HG03103 (cell line): ENCODE results near the gene PARP4.
"Not testable (repeated sequence)": the region's sequence is repeated elsewhere in the genome, so short reads cannot be mapped to it uniquely, and the experiment has no call there.

Experiments used
- ATAC-seq: cut with Tn5 transposase; IDR thresholded peaks from one replicate; pipeline ENCODE4 v1.9.1; 2021; ENCODE audit warnings: low read depth; ENCODE audit not compliant: unreplicated experiment

Gene PARP4

GRCh38 chr13:24506698-24507335 is 5.8 kb downstream of the PARP4 start:
- no peak for ATAC-seq

DNA sequence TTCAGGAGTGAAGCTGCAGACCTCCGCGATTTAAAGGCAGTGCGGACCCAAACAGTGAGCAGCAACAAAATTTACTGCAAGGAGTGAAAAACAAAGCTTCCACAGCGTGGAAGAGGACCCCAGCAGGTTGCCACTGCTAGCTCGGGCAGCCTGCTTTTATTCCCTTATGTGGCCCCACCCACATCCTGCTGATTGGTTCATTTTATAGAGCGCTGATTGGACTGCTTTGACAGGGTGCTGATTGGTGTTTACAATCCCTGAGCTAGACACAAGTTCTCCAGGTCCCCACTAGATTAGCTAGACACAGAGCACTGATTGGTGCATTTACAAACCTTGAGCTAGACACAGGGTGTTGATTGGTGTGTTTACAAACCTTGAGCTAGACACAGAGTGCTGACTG is 6.3 kb downstream of the PARP4 start:
- not testable (repeated sequence) for ATAC-seq

- no peak for ATAC-seq
Observed at GRCh38 chr13:24505756-24506155, 6.8 kb downstream of the PARP4 start.

DNA sequence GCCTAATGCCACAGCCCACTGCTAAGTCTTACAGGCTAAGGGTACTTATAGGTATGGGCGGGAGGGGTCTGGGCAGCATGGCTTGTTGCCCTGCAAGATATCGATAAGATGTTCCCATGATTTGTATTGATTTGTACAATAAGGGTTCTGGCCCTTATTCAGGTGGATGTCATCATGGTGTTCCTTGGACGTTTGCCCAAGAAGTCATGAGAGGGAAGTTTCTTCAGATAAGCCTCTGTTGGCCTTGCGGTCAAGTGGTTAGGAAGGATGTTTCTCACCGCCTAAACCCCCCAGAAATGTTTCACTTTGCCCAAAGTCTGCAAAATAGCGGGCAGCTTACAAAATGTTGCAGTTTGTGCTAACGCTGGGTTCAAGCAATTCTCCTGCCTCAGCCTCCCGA is 7.3 kb downstream of the PARP4 start:
- ATAC-seq = no peak

DNA sequence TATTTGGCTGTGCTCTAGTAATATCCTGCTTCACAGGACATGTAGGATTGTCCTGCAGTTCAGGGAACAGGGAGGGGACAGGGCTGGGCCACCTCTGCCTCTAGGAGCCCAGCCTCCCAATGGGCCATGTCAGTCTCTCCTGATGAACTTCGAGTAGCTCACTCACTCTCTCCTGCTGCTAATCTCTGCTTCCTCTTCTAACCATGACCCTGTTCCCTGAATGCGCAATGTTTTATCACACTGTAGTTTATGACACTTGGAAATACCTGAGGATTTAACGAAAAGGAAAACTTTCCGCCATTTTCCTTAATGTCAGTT is 9.2 kb downstream of the PARP4 start:
- ATAC-seq = no peak

- no peak for ATAC-seq
Observed at GRCh38 chr13:24502533-24503378, 9.8 kb downstream of the PARP4 start.

GRCh38 chr13:24500977-24501376 is 11.6 kb downstream of the PARP4 start:
- ATAC-seq = no peak

- ATAC-seq = no peak
Observed at GRCh38 chr13:24497742-24498141, 14.8 kb downstream of the PARP4 start.

GRCh38 chr13:24496295-24496694 is 16.3 kb downstream of the PARP4 start:
- ATAC-seq = not testable (repeated sequence)

DNA sequence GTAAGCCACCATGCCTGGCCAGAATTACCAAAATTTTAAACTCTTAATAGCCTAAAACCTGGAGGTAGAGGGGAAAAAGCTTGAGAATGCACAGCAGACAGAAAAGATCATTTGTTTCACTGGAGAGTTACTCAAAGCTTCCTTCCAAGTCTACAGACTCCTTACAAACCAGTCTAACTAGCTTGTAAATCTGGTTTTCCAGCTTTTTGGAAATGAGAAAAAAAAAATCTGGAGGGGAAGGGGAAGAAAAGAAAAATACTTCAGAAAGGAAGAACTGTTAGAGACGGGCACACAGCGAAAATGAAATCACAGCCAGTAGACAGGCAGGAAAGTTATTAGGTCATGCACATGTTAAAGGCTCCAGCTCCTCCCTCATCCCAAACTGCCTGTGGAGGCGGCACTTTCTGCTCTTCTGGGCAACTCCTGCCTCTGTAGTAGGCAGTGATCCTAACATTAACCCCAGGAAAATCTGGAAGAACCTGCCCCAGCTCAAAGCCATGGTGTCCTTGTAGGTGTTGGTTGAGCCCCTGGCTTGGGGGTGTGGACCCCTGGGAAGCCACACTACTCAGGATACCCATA is 17.3 kb downstream of the PARP4 start:
- ATAC-seq = no peak

DNA sequence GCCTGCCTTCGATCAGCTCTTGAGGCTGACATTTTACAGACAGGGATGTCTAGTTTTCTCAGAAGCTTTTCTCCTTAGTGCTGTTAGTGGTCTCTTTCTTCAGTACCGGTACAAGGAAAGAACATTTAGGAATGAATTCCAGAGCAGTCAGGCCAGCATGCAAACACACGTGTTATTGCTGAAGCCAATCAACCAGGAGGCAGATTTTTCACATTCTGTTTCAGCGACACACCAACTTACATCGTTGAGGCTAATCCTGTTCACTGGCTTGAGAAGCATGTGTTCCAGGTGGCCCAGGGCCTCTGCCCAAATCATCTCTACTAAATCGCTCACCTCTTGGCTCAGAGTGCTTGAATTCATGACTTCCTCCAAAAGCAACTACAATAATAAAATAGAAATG is 19.2 kb downstream of the PARP4 start:
- ATAC-seq = no peak

- ATAC-seq = no peak
Observed at GRCh38 chr13:24491845-24492244, 20.7 kb downstream of the PARP4 start.

DNA sequence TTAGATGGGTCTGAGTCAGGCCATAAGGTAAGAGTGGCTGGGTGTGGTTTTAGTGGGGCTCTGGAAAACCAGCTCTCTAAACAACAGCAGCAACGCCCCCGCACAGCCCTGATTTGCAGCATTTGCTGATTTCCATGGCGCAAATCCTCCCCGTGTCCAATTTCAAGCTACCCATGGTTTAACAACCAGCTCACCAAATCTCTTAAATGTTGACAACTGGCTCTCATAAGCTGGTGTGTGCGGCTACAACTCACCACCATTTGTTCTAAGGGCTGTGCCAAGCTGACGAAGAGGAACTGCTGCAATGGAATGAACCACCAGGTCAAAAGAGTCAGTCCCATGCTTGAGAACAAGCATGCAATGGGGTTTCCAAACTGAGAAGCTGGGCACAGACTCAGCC is 22.9 kb downstream of the PARP4 start:
- ATAC-seq = no peak

- ATAC-seq = not testable (repeated sequence)
Observed at GRCh38 chr13:24488092-24488491, 24.5 kb downstream of the PARP4 start.

GRCh38 chr13:24486017-24486657 is 26.4 kb downstream of the PARP4 start:
- ATAC-seq = not testable (repeated sequence)

GRCh38 chr13:24473686-24474085 is 38.9 kb downstream of the PARP4 start:
- no peak for ATAC-seq

DNA sequence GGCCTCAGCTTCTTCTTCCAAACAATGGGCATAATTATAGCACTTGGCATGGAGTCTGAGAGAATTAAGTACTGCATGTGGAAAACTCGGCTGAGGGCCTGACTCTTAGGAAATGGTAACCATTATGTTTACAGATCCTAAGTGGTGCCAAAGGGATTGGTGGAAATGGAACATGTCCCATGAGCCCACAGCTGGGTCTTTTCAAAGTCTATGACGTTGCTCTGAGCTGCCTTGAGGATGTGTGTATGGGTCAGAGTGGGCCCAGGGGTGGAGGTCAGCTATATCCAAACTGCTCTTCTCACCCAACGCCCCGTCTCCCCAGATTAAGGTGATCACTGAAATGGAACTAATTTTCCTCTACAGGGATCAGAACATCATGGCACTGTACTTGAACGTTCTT is 40.4 kb downstream of the PARP4 start:
- ATAC-seq = not testable (repeated sequence)

- no peak for ATAC-seq
Observed at GRCh38 chr13:24463078-24463477, 49.5 kb downstream of the PARP4 start.

DNA sequence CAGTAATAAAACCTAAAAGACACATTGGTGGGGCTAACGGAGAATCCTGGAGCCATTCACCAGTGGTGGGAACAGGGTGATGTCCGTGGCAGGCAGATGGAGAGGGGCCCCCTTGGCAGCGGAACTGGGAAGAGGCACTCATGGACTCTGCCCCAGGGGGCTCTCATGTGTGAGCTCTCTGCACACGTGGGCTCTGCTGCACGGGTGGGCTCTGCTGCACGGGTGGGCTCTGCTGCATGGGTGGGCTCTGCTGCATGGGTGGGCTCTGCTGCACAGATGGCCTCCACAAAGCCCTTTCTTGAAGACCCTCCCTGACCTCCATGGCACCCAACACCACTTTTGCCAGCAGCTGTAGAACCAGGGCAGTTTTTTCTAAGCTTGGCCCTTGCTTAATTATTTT is 52.3 kb downstream of the PARP4 start:
- ATAC-seq = no peak

GRCh38 chr13:24459726-24460125 is 52.9 kb downstream of the PARP4 start:
- no peak for ATAC-seq

- no peak for ATAC-seq
Observed at GRCh38 chr13:24459234-24459633, 53.3 kb downstream of the PARP4 start.
